Measurements from ENCODE around the gene SNF8.

The SNF8 gene

GRCh38 chr17:48883171-48883570, 61.5 kb downstream of the SNF8 start:
- DNase-seq: no peak

- DNase-seq: no peak
Measured at GRCh38 chr17:48882272-48882671, 62.4 kb downstream of the SNF8 start.

All from stimulated activated CD4-positive, alpha-beta T cell treated with anti-CD3 and anti-CD28 coated beads, Interleukin-4, amount 100 ng/mL, for 4 hours (primary cell).